Measurements from ENCODE around the gene SIRPA.

SIRPA gene

GRCh38 chr20:1882026-1882425, 13.2 kb upstream of the SIRPA start:
- DNase-seq = no peak
- intact Hi-C loops (cut with DNase I) = no loop called here

- peak in 14 of 42 donors; percentile 26 to 74 (median 54) for DNase-seq
- intact Hi-C loops (cut with DNase I) = no loop called here
These were observed 11.2 kb upstream of the SIRPA start for GRCh38 chr20:1883986-1884385.

DNA sequence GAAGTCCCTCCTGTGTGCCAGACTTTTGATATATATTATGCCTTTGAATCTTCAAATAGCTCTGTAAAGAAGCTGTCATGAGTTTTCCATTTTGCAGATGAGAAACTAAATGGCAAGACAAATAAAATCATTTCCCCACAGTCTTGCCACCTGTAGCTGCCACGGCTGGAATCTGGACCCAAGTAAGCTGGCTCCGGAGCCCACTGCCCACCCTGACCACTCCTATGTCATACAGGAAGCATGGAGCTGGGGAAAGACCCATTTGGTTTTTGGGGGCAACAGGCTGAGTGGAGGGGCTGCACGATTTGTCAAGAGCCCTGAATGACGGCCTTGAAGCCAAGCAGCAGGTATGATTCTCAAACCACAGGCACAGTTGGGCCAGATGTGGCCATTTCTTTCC, 10.0 kb upstream of the SIRPA start:
- intact Hi-C loops (cut with DNase I) = no loop called here

DNA sequence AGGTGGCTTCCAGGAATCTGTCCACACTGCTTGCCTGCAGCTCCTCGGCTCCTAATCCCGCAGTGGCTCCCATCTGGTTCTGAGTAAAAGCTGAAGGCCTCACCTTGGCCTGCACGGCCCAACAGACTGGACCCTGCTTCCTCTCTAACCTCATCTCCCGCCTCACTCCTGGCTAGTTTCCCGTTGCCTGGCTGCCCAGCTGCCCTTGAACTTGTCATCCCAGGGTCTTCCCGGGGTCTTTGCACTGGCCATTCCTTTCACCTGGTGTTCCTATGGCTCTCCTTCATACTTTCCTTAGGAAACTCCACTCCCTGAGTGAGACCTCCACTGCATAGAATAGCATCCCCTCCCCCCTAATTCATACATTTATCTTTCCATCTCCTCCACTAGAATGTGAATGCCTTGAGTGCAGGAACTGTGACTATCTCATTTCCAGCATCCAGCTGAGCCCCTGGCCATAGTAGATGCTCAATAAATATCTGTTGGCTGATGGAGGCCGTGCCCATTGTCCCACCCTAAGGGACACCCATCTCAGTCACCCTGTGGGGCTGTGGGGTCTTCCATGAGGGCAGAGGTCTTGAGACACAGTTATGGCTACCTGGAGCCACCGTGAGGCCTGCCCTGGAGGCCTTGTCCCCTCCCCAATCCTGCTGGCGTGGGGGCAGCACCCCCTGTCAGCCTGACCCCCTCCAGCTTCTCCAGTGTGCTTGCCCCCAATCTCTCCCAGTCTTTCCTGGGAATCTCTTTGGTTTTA, 9.1 kb upstream of the SIRPA start:
- intact Hi-C loops (cut with DNase I) = no loop called here
- peak in 2 of 42 donors; percentile 2 to 30 for DNase-seq

More for the DNA sequence above, 10.0 kb upstream of the SIRPA start:
- DNase-seq = peak in 2 of 42 donors; percentile 0 to 28

DNA sequence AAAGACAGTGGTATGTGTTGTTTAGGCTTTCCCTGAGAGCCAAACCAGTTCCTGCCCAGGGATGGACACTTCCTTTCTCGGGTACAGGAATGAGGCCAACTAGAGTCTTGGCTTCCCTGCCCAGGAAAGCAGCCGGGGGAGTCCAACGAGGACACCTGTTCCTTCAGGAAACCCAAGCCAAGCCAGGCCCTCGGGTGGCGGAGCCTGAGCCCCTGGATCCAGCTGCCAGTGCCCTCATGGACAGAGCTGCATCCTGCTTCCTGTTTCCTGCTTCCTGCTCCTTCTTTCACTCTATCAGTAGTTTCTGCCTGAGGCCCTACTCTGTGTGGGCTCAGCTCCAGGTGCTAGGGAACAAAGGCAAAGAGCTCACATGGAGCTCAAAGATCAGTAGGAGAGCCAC, 7.9 kb upstream of the SIRPA start:
- peak in 3 of 42 donors; percentile 17 to 30 (median 24) for DNase-seq
- intact Hi-C loops (cut with DNase I) = no loop called here

- no peak for DNase-seq
- intact Hi-C loops (cut with DNase I) = no loop called here
These were observed 7.5 kb upstream of the SIRPA start for GRCh38 chr20:1887756-1888155.

DNA sequence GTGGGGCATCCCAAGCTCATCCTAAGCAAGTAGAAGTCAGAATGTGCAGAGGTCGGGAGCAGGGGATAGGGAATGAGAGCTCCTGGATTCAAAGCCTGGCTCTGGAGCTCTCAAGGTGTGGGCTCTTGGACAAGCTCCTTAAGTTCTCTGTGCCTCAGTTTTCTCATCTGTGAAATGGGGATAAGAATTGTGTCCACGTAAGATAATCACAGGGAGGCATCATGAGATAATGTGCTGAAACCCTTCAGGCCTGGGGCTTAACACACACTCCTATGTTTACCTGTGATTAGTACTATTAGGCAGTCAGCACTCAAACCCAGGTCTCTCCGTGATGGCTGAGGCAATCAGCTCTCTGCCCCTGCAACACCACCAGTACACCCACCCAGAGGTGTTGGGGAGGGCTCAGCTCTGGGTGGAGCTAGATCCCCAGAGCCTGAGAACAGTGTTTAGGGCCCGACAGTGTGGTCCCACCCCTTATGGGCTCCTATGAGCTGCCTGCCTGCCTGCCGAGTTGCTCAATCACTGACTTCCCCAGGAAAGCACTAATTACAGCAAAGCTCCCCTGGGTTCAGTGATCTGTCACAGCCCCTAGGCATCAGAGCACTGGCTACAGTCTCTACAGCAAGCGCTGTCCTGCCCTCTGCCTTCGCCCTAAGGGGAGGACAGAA, 6.3 kb upstream of the SIRPA start:
- intact Hi-C loops (cut with DNase I) = no loop called here

DNA sequence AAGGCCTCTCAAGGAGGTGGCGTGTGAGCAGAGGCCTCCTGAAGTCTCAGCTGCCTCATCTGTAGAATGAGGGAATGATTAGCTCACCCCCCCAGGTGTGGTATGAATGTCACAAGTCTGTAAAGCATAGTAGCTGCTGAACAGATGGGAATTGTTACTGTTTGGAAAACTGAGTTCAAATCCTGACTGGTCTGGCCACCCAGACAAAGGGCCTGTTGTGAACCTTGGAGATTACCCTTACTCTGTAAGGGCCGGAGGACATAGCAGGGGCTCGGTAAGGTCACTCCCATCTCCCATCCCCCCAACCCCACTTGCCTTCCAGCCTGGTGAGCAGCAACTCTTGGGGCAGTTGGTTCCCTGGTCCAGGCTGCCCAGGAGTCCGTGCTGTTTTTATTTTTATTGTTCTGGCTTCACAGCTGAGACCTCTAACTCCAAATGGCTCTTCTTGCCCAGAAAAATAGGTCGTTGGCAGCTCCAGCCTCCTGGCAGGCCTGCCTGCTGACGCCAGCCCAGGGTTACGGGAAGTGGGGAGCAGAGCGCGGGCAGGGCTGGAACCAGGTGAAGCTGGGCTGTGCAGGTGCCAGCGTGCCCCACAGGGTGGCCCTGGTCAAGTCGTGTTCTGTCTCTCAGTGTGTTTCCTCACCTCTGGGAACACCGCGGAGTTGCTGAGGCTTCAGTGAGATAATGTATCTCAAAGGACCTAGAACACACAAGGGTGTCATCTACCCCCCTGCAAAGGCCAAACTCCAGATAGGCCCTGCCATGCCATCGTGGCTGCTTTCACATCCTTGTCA, 4.5 kb upstream of the SIRPA start:
- peak in 12 of 42 donors; percentile 46 to 81 (median 66) for DNase-seq
- intact Hi-C loops (cut with DNase I) = no loop called here

More for the DNA sequence above, 6.3 kb upstream of the SIRPA start:
- DNase-seq = peak in 2 of 42 donors; percentile 22 to 36

GRCh38 chr20:1891263-1892118, 3.7 kb upstream of the SIRPA start:
- intact Hi-C loops (cut with DNase I) = no loop called here
- peak in 1 of 42 donors; percentile 4 for DNase-seq

DNA sequence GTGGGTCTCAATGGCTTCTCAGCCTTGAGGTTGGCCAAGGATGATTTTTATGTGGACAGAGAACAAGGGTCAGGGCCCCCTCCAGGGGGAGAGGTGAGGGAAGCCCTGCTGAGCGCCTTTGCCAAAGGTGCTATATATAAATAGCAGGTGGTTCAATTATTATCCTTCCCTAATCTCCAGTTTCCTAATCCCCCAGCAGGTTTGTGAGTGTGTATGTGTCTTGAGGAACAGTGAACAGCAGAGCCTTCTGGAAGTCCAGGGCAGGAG, 3.2 kb upstream of the SIRPA start:
- intact Hi-C loops (cut with DNase I) = no loop called here
- DNase-seq = no peak

- intact Hi-C loops (cut with DNase I) = loop anchor here (2.0 kb wide), 1 partner anchor 91 kb away; no protein-coding TSS in a partner anchor
- peak in 26 of 42 donors; percentile 34 to 79 (median 60) for DNase-seq
These were observed 1.3 kb upstream of the SIRPA start for GRCh38 chr20:1893721-1894470.

- intact Hi-C loops (cut with DNase I) = loop anchor here (2.0 kb wide), 1 partner anchor 92 kb away; no protein-coding TSS in a partner anchor
- DNase-seq = peak in 33 of 42 donors; percentile 56 to 86 (median 73)
These were observed 696 bp upstream of the SIRPA start for GRCh38 chr20:1894471-1894950.

DNA sequence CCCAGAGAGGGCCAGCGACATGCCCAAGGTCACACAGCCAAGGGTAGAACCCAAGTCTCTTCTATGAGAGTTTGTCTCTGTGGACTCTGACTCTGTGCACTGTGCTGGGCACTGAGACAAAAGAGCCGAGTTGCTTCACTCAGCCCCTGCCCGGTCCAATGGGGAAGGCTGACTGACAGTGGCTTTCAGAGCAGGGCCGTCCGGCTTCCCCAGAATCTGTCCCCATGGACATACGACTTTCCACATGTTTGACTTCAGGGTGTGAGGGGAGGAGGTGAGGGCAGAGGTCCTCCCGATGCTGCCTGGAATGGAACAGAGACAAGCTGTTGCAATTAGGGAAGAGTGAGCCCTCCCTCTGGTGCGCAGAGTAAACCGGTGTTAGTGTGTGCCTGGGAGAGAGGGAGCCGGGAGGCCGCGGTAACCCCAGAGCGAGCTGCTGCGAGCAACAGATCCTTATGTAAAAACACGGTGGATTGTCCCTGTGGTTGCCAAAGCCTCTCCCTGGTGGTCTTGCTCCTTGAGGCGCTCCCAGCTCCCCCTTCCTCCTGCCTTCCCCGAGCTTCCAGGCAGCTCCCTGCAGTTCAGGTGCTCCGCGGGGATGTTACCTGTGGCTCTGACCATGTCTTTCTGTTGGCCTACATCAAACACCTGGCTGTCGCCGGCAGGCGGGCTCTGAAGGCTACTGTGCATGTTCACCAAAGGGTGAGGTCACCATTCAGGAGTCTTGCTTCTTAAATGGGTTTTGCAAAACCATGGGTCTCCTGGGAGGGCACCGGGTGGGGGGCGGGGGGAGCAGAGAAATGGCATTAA, 672 bp downstream of the SIRPA start:
- intact Hi-C loops (cut with DNase I) = loop anchor here (2.0 kb wide), 1 partner anchor 93 kb away; no protein-coding TSS in a partner anchor
- peak in 8 of 42 donors; percentile 22 to 71 (median 50) for DNase-seq

DNA sequence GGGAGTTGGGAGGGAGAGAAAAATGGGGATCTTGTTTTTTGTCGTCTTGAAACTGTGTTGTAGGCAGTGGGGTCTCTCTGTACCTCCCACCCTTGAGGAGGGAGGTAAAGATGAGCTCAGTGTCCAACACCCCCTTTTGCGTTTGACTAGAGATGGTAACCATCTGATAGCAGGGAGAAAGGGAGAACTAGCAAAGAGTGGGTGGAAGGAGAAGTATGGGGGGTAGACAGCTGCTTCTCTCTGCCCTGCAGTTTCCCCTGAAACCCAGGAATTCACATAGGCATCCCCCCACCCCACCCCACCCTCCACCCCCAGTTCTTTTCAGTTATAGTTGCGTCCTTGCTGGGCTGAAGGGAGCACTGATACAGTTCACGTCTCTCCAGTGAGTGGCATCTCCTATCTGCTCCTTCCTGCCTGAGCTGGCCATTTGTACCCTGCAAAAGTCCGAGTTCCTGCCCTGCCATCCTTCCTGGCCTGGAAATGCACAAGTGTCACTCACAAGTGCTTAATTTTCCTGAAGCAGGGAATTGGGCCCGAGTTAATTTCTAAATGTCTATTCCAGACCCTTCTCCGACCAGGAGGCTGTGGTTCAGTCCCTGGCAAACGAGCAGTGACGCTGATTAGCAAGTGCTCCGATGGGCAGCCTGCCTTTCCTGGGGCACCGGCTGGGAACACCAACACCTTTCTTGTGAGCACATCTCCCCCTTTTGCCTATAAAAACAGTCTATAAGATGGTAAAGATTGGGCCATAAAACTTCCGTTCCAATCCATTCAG, 1.5 kb downstream of the SIRPA start:
- DNase-seq = no peak
- intact Hi-C loops (cut with DNase I) = no loop called here

GRCh38 chr20:1897541-1897940, 2.3 kb downstream of the SIRPA start:
- peak in 27 of 42 donors; percentile 23 to 85 (median 70) for DNase-seq
- intact Hi-C loops (cut with DNase I) = no loop called here

DNA sequence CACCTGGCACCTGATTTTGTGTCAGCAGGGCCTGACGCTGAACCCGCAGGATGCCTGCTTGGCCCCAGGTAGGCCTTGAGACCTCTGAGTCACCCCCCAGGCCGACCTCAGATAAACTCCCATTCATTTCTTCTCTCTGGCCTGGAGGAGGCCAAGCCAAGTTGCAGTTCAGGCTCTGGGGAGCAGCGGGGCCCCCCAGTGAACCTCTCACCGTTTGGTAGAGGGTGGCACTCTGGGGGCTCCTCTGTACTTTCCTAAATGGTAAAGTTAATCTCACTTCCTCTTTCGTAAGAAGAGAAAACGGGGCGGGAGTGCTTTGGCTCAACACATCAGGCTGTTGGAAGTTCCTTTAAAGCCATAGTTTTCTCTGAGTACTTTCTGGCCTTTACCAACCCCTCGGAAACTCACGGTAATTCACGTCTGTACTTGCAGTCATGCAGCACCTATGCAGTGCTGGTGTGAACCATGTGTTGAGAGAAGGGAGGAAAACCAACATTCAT, 2.8 kb downstream of the SIRPA start:
- intact Hi-C loops (cut with DNase I) = no loop called here
- no peak for DNase-seq
